HEK293 (cell line): ENCODE measurements around the gene ATP8A2.

ENCODE experiments used
- GLIS2 ChIP-seq: fragments of 450-650 bp; formaldehyde crosslinking; IDR thresholded peaks from 2 replicates; pipeline ENCODE4 v1.5.1; 2016; ENCODE audit warnings: missing biosample characterization, missing genetic modification characterization
- HOXA7 ChIP-seq: sonication (generic); formaldehyde crosslinking; IDR thresholded peaks from 2 replicates; pipeline ENCODE4 v1.8.1; 2022; ENCODE audit warnings: missing genetic modification reagents, borderline replicate concordance
- HOXD13 ChIP-seq: sonication (generic); formaldehyde crosslinking; IDR thresholded peaks from 2 replicates; pipeline ENCODE4 v1.8.0; 2022; ENCODE audit warnings: missing genetic modification reagents, borderline replicate concordance
- KLF10 ChIP-seq: fragments of 450-650 bp; IDR thresholded peaks from 2 replicates; pipeline ENCODE4 v1.5.1; 2018; ENCODE audit warnings: missing biosample characterization, mild to moderate bottlenecking, missing genetic modification characterization
- PATZ1 ChIP-seq: fragments of 450-650 bp; formaldehyde crosslinking; IDR thresholded peaks from 2 replicates; pipeline ENCODE4 v1.5.1; 2016; ENCODE audit warnings: missing biosample characterization, missing genetic modification characterization
- PRDM6 ChIP-seq: fragments of 450-650 bp; formaldehyde crosslinking; IDR thresholded peaks from 2 replicates; pipeline ENCODE4 v1.5.1; 2017; ENCODE audit warnings: missing biosample characterization, missing genetic modification characterization
- SCRT1 ChIP-seq: fragments of 450-650 bp; formaldehyde crosslinking; IDR thresholded peaks from 2 replicates; pipeline ENCODE4 v1.5.1; 2016; ENCODE audit warnings: missing biosample characterization, missing genetic modification characterization, borderline replicate concordance
- TCF7L2 ChIP-seq: IDR thresholded peaks from 2 replicates; pipeline ENCODE4 v1.6.1; 2011; ENCODE audit warnings: low read depth, mild to moderate bottlenecking, inconsistent platforms, low read length, moderate library complexity, borderline replicate concordance
- ZBTB20 ChIP-seq: fragments of 450-650 bp; formaldehyde crosslinking; IDR thresholded peaks from 2 replicates; pipeline ENCODE4 v1.5.1; 2016; ENCODE audit warnings: missing biosample characterization, missing genetic modification characterization
- ZFP37 ChIP-seq: fragments of 450-650 bp; formaldehyde crosslinking; IDR thresholded peaks from 2 replicates; pipeline ENCODE4 v1.5.1; 2016; ENCODE audit warnings: missing biosample characterization, missing genetic modification characterization
- ZFP69B ChIP-seq: fragments of 450-650 bp; formaldehyde crosslinking; IDR thresholded peaks from 2 replicates; pipeline ENCODE4 v1.5.1; 2016; ENCODE audit warnings: missing biosample characterization, missing genetic modification characterization
- ZNF112 ChIP-seq: fragments of 450-650 bp; formaldehyde crosslinking; IDR thresholded peaks from 2 replicates; pipeline ENCODE4 v1.5.0; 2017; ENCODE audit warnings: missing biosample characterization, missing genetic modification characterization
- ZNF184 ChIP-seq: fragments of 450-650 bp; IDR thresholded peaks from 2 replicates; pipeline ENCODE4 v1.5.1; 2018; ENCODE audit warnings: missing biosample characterization, mild to moderate bottlenecking, missing genetic modification characterization
- ZNF19 ChIP-seq: fragments of 450-650 bp; formaldehyde crosslinking; IDR thresholded peaks from 2 replicates; pipeline ENCODE4; 2016; ENCODE audit warnings: missing biosample characterization, missing genetic modification characterization, low read depth
- ZNF211 ChIP-seq: fragments of 450-650 bp; formaldehyde crosslinking; IDR thresholded peaks from 2 replicates; pipeline ENCODE4 v1.5.1; 2016; ENCODE audit warnings: low read depth, missing biosample characterization, missing genetic modification characterization
- ZNF223 ChIP-seq: fragments of 450-650 bp; formaldehyde crosslinking; IDR thresholded peaks from 2 replicates; pipeline ENCODE4 v1.5.1; 2016; ENCODE audit warnings: missing biosample characterization, missing genetic modification characterization
- ZNF311 ChIP-seq: fragments of 450-650 bp; formaldehyde crosslinking; IDR thresholded peaks from 2 replicates; pipeline ENCODE4 v1.5.1; 2017; ENCODE audit warnings: missing biosample characterization, missing genetic modification characterization, borderline replicate concordance
- ZNF362 ChIP-seq: fragments of 450-650 bp; formaldehyde crosslinking; IDR thresholded peaks from 2 replicates; pipeline ENCODE4 v1.5.1; 2016; ENCODE audit warnings: missing biosample characterization, missing genetic modification characterization
- ZNF433 ChIP-seq: fragments of 450-650 bp; formaldehyde crosslinking; IDR thresholded peaks from 2 replicates; pipeline ENCODE4 v1.5.1; 2016; ENCODE audit warnings: missing biosample characterization, missing genetic modification characterization, low read depth
- ZNF555 ChIP-seq: fragments of 450-650 bp; formaldehyde crosslinking; conservative IDR thresholded peaks from 2 replicates; pipeline ENCODE4 v1.5.1; 2017; ENCODE audit warnings: missing biosample characterization, mild to moderate bottlenecking, missing genetic modification characterization, inconsistent platforms
- ZNF600 ChIP-seq: fragments of 450-650 bp; formaldehyde crosslinking; IDR thresholded peaks from 2 replicates; pipeline ENCODE4 v1.5.1; 2016; ENCODE audit warnings: missing biosample characterization, missing genetic modification characterization
- ZNF610 ChIP-seq: fragments of 450-650 bp; formaldehyde crosslinking; IDR thresholded peaks from 2 replicates; pipeline ENCODE4 v1.5.1; 2016; ENCODE audit warnings: missing biosample characterization, missing genetic modification characterization, borderline replicate concordance
- ZNF639 ChIP-seq: fragments of 450-650 bp; formaldehyde crosslinking; IDR thresholded peaks from 2 replicates; pipeline ENCODE4 v1.5.1; 2016; ENCODE audit warnings: missing biosample characterization, missing genetic modification characterization
- ZNF670 ChIP-seq: fragments of 450-650 bp; formaldehyde crosslinking; IDR thresholded peaks from 2 replicates; pipeline ENCODE4 v1.5.1; 2016; ENCODE audit warnings: missing biosample characterization, missing genetic modification characterization, low read depth
- ZNF692 ChIP-seq: fragments of 450-650 bp; formaldehyde crosslinking; IDR thresholded peaks from 2 replicates; pipeline ENCODE4 v1.5.1; 2016; ENCODE audit warnings: missing biosample characterization, missing genetic modification characterization
- ZNF777 ChIP-seq: fragments of 450-650 bp; formaldehyde crosslinking; IDR thresholded peaks from 2 replicates; pipeline ENCODE4 v1.5.1; 2017; ENCODE audit warnings: missing biosample characterization, missing genetic modification characterization, borderline replicate concordance
- ZNF791 ChIP-seq: fragments of 450-650 bp; formaldehyde crosslinking; IDR thresholded peaks from 2 replicates; pipeline ENCODE4 v1.5.1; 2016; ENCODE audit warnings: missing biosample characterization, missing genetic modification characterization
- ZNF837 ChIP-seq: fragments of 450-650 bp; formaldehyde crosslinking; IDR thresholded peaks from 2 replicates; pipeline ENCODE4 v1.5.1; 2016; ENCODE audit warnings: missing biosample characterization, missing genetic modification characterization

The ATP8A2 gene

GRCh38 chr13:25372284-25373081 lies 709 bp downstream of the ATP8A2 start (continued):
- TF ChIP-seq ZNF362 (tag by site-specific recombination) (no peak), GLIS2 (peak; percentile 43; the same call in 1 of the 2 replicates), ZNF610 (no peak), ZNF791 (tag by site-specific recombination) (no peak), PRDM6 (tag by site-specific recombination) (no peak), ZNF555 (tag by site-specific recombination) (no peak), PATZ1 (no peak), TCF7L2 (no peak), ZNF837 (tag by site-specific recombination) (no peak), KLF10 (tag by site-specific recombination) (no peak), ZNF19 (no peak), ZNF692 (tag by site-specific recombination) (no peak), SCRT1 (tag by site-specific recombination) (no peak), ZNF777 (tag by site-specific recombination) (peak; percentile 24; the same call in 1 of the 2 replicates), ZNF670 (tag by site-specific recombination) (no peak), ZNF112 (tag by site-specific recombination) (no peak), ZNF184 (tag by site-specific recombination) (no peak), ZNF639 (no peak), HOXA7 (CRISPR knock-in tag) (no peak), HOXD13 (CRISPR knock-in tag) (no peak), ZFP37 (no peak), ZFP69B (no peak), ZBTB20 (tag by site-specific recombination) (no peak), ZNF433 (no peak), ZNF600 (tag by site-specific recombination) (no peak; the same call in 1 of the 2 replicates), ZNF211 (tag by site-specific recombination) (no peak), ZNF223 (tag by site-specific recombination) (no peak), ZNF311 (no peak)
